Lower leg skin (tissue), 3 donors: ENCODE data around the gene FDPS.

ENCODE experiments used
- POLR2A ChIP-seq, 2 donors: fragments of 450-650 bp; IDR thresholded peaks; one replicate each; pipeline ENCODE4 v1.6.1; 2016 to 2017; ENCODE audit warnings: antibody characterized with exemption in 2 of 2, mild to moderate bottlenecking in 1 of 2, moderate library complexity in 1 of 2
- TF ChIP-seq, protein P1 (sequence below), 3 donors: fragments of 450-650 bp; IDR thresholded peaks; one replicate each; pipeline ENCODE4 v1.5.1; 2016; ENCODE audit warnings: antibody characterized with exemption in 3 of 3, mild to moderate bottlenecking in 3 of 3, moderate library complexity in 2 of 3

DNA sequence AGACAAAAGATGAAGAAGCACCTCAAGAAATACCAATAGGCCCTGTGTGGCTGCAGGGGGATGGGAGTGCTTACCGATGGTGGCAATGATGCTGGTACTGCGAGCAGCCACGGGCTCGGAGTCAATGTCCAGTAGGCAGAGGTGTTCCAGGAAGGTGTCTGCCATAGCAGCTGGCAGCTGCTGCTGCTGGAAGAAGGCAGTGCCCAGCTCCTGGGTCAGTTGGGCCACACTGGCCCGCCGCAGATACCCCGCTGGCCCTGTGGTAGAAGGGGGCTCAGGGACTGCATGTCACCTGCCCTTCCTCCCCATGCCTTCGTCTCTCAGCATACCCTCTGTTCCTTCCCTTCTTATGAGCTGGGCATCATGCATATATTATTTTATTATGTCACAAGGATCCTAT is 8.6 kb upstream of the FDPS start:
- TF ChIP-seq, protein P1, sequence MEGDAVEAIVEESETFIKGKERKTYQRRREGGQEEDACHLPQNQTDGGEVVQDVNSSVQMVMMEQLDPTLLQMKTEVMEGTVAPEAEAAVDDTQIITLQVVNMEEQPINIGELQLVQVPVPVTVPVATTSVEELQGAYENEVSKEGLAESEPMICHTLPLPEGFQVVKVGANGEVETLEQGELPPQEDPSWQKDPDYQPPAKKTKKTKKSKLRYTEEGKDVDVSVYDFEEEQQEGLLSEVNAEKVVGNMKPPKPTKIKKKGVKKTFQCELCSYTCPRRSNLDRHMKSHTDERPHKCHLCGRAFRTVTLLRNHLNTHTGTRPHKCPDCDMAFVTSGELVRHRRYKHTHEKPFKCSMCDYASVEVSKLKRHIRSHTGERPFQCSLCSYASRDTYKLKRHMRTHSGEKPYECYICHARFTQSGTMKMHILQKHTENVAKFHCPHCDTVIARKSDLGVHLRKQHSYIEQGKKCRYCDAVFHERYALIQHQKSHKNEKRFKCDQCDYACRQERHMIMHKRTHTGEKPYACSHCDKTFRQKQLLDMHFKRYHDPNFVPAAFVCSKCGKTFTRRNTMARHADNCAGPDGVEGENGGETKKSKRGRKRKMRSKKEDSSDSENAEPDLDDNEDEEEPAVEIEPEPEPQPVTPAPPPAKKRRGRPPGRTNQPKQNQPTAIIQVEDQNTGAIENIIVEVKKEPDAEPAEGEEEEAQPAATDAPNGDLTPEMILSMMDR (IDR thresholded peaks at IDR 0.05) = no peak
- no peak for TF ChIP-seq POLR2A (IDR thresholded peaks at IDR 0.05)
